NCI-H2029 treated with DMSO at 0.1 percent for 48 hours (cell line): Measurements from ENCODE around the gene PID1.

ENCODE experiments used
- DNase-seq: peaks from one replicate; lab custom pipeline; 2025; lab: John Stamatoyannopoulos, UW

Gene PID1

DNA sequence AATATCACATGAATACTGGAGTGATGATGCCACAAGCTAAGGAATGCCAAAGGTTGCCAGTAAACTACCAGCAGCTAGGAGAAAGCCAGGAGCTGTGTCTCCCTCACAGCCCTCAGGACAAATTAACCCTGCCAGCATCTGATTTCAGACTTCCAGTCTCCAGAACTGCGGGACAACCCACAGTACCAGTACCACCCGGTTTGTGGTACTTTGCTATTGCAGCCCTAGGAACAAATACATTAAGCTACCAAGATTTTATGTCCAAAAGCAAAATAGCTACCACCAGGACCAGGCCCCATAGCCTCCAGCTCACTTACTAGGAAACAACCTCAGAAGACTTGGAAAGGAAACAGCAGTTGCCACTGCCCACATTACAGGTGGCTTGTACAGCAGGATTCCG, 10.0 kb downstream of the PID1 start:
- no peak for DNase-seq

DNA sequence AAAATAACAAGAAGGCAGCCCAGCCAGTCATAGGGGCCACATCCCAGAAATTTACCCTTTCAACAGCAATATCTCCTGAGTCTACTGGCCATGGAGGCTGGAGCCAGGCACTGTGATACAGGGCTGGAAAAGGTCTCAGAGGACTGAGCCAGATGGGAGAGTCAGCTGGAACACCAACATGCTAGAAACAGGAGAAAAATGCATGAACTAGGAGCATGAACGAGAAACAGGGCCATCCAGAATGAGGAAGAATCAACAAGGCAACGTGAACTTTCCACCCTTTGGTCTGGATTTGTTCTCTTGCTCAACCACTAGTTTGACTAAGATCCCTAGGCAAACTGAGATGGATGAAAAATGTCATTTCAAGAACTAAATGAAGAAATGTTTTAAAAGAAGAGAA, 13.1 kb downstream of the PID1 start:
- DNase-seq = no peak

DNA sequence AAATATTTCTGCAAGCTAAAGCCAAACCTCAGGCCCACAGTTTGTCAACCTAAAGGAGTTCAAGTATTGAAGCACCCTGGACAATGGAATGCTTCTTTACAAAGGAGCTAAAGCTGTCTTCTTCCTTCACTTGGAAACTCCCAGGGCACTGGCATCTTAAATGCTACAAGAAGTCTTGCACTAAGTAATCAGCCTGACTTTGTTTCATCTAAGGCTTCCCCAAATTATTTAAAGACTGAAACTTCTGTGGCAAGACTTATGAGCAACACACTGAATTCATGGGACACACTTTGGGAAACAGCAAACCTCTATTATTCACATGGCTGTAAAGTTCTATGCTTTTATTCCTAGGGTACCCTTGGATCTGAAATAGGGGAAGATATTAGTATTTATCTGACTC, 14.7 kb downstream of the PID1 start:
- DNase-seq = no peak

DNA sequence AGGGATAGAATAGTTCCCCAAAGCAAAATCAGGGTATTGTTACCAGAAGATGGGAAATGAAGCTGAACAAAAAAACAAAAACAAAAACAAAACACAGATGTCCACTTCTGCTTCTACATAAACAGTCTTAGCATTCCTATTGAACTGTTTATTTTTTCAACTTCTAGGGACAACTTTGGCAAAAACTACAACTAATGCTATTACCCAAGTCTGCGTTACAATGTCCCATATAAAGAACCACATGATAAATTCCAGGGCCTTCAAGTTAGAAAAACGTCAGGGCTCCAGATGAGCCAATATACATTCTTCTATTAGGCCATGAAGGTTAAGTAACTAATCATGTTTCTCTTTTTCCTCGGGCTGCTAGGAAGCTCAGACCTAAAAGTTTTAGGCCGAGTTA, 16.9 kb downstream of the PID1 start:
- DNase-seq = no peak

DNA sequence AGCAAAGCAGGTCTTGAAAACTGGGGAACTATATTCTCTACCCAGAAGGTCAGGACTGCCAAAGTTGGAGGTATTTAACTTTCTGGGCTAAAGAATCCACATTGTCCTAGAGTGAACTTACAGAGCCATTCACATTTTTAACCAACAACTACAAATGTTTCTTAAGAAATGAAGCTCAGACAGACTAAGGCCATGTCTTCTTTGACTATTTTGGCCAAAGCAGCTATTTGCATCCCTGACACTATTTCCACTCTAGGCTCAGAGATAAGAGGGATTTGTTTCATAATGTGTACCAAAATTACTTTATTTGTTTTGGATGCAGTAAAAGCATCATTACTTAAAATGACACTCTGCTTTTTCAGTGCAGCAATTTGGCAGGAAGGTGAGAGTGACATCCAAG, 18.1 kb downstream of the PID1 start:
- DNase-seq = no peak

DNA sequence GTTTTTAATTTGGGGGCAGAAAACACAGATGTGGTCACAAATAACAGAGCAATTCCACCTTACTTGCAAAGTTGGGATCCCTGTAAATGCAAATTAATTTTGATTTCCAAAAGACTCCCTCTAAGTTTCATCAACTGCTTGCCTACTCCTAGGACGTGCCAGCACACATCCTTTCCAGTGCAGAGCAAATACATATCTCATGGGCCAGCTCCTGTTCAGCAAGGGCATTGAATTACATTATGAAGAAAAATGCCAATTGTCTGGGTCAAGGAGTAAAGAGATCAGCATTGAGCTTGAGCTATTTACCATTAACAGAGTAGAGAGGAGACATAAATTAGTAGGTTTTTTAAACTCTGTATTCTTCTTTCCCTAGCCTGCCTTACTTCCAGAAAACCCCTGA, 18.8 kb downstream of the PID1 start:
- DNase-seq = no peak

DNA sequence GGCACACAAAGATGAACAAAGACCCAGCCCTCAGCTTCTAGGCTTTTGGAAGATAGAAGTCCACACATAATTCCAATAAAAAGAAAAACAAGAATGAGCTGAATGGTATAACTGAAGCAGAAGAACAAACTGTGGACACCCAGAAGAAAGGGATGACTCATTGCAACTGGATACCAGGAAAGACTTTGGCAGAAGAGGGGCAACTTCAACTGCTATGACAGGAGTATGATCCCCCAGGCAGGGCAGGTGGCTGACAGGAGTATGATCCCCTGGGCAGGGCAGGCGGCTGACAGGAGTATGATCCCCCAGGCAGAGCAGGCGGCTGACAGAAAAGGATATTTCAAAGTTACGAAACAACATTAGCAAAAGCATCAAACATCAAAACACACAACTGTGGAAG, 21.6 kb downstream of the PID1 start:
- no peak for DNase-seq

DNA sequence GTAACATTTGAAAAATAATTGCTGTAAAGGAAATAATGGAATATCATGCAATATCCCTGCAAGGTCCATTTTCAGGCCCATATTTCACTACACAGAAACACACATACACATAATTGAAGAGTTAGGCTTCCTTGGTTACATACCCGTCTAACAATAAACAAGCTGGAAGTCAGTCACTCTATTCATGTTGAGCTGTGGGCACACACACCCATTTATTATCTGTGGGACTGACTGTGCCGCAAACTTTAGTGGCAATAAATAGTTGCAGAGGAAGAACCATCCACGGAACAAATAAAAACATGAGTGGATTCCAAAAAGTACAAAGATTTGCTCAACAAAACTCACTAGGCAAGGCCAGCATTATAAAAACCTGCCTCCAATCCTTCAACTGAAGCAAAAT, 24.8 kb downstream of the PID1 start:
- DNase-seq = no peak

DNA sequence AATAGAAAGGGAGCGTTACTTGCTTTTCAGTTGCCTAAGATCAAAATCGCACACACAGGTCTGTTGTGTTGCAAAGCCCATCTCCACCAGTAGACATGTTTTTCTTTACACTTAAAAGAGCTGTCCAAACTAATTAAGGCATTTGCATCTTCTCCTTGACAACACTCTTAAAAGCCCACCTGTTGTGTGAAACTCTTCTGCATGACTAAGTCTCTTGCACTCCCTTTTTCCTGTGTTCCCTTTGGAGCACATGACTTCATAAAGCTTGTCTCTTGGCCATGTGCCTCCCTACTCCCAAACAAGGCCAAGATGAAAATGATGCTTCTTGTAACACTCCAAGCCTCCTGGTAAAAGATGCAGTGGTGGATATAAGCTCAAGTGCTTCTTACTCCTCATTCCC, 26.1 kb downstream of the PID1 start:
- no peak for DNase-seq

DNA sequence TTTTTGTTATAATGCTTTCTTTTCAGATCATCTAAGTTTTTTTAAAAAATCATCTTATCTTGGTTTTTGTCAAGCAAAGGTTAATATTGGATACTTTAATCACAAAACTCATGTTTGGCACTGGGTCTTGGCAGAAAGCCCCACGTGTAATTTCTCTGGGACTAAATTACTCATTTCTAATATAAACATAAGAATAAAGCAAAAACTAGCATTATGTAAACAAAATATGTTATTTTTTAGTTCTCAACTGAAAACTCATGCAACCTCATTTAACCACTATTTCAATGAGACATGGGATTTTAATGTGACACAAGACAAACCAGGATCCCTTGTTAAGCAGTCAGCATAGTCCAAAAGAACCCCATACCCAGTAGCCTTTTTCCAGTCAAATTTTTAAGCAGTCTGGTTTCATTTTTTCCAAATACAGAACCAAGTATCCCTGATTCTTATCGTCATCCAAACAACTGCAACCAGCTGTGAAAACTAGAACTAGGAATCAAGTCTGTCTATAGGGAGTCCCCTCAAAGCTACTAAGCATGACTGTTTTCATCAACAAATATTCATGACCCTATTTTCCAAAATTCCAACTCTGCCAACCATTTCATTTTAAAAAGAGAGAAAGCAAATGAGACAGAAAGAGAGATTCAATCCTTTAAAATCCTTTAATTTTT, 27.1 kb downstream of the PID1 start:
- DNase-seq = no peak

DNA sequence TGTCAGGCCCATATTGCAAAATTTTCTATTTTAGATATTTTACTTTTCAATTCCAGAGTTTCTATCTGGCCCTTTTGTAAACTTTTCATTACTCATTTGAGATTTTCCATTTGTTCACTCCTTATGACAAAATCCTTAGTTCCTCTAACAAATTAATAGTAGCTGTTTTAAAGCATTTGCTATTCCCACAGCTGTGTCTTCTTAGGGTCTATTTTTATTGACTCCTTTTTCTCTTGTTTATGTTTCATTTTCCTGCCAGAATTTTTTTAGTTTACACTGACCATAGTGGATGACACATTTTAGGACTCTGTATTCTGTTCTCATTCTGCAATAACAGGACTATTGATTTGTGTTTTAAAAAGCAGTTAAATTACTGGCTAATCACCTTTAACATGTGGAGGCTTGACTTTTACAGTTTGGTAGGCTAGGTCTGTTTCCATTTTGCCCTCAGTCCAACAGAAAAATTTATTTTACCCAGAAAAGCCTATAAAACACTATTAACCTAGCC, 30.0 kb downstream of the PID1 start:
- no peak for DNase-seq

DNA sequence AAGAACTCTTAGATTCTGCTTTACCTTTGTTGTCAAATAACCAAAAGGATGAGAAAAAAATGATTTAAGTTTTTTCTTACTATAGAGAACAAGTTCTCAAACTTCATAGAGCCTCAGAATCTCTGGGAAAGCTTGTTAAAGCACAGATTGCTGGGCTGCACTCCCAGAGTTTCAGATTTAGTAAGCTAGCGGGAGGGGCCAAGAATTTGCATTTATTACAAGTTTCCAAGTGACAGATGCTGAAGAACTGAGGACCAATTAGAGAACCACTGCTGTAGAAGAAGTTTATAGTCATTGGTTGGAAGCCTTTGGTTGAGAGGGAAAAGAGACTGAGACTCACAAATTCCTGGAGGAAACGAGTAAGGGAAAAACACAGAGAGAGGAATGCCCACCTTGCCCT, 32.1 kb downstream of the PID1 start:
- DNase-seq = no peak

DNA sequence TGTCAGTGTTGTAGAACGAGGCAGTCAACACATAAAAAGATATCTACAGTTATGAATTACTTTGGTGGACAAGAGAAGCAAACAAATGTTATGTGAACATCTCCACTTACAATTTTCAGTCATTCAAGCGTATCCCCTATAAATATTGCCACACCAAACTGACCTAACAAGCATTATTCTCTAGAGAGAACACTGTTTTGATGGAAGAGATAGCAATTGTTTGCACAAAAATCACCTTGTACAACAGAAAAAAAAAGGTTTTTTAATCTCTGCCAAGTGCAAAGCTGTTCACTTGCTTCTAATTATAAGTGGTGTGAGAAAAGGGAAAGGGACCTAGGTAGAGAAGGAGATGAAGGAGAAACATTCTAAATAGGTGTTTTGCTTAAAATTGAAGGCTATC, 33.8 kb downstream of the PID1 start:
- DNase-seq = no peak

DNA sequence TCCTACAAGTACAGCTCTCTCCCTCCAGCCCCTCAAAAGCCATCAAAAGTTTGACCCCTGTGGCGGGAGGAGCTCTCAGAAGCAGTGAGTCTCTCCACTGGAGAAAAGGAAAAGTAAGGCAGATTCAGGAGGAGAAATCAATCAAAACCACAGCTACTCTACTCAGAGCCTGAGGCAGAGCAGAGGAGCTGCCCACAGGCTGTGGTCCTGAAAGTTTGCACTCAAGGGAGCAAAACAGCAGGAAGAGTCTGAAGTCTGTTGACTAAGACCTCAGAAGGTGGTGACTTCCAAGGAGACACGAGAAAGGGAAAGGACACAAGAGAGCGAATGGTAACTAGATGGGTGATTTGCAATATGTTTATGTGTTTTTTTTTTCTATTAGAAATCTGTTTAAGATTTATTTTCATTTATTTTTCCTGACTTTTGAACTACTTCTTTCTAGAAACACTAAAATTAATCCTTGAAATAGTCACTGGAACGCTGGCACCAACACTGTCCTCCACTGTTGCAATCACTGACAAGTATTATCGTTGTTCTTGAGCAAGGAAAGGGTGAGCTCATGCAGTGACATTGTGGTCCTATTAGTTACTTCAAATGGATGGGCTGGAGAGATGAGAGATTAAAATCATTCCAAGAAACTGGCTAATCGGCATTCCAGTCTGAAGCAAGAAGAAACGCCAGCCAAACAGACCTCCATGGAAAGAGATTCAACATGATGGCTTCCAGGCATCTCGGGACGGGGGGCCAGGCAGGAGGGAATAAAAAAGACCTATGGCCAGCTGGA, 35.8 kb downstream of the PID1 start:
- DNase-seq = no peak

DNA sequence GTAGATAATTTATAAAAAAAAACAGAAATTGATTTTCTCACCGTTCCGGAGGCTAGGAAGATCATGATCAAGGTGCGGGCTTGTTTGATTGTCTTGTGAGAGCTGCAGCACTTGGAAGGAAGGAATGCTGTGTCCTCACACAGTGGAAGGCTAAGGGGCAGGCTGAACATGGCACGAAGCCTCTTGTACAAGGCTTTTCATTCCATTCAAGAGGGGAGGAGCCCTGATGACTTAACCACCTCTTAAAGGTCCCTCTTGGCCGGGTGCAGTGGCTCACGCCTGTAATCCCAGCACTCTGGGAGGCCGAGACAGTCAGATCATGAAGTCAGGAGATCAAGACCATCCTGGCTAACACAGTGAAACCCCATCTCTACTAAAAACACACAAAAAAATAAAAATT, 39.2 kb downstream of the PID1 start:
- DNase-seq = no peak

DNA sequence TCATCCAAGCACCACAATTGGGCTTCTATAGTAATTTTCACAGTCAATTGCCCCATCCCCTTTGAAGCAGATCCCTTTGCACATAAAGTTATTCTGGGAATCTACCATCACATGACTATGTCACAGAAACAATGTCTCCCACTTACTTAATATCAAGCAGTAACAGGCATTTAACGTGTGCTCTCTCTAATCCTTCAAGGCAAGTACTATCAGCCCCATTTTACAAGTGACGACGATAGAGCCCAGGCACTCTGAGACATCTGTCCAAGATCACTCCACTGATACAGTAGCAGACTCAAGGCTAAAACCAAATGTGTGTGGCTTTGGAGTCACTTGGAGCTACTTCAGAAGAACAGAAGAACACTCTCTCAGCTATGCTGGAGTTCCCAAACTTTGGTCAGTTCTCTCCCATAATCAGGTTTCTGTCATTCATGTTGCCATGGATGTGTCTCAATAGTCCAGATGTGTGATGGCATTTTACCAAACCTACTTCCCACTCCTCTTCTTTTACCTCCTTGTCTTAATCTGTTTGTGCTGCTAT, 39.7 kb downstream of the PID1 start:
- no peak for DNase-seq

DNA sequence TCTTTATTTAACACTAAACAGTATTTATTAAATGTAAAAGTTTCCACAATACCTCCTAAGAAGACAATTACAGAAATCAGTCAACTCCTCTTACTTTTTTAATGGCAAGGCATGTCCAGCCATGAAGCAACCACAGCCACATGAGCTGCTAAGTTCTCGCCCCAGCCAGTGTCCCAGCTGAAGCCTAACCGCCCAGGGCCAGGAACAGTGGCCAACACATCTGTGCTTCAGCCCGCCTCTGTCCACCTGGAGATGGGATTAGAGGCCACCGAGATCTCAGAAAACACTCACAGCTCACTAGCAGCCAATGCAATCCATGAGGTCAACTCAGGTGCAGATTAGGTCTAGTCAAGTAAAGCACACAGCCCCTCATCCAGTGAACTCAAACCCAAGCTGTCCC, 40.2 kb downstream of the PID1 start:
- no peak for DNase-seq

DNA sequence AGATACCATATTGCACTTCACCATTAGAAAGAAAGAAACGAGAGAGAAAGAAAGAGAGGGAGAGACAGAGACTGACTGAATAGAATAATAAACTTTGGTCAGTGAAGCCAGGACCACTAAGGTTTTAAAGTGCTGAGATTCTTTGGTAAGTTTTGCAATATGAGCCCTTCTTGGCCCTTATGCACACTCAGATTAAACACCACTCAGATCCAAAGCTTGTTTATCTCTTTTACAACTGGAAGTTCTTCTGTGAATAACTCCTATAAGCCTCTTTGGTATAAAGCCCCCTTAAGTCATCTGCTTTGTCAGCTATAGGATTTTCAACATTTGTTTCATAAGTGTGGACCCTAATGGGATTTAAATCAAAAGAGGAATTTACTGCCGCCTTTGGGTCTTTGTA, 40.8 kb downstream of the PID1 start:
- DNase-seq = no peak

DNA sequence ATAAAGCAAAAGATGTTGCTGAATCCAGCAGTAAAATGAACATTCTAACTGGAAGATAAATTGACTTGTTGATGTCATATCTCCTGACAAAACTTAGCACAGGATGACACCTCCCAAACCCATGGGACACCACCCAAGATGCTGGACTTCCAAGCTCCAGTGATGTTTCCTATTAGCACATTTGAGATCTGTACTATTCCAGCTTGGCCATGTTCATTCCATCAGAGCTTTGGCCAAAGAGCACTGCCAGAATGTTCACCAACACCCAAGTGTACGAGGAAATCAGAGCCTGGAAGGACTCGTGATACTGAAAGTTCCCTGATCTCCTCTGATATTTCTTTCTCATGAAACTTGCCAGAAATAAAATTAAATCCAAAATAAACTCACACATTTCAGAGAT, 44.7 kb downstream of the PID1 start:
- DNase-seq = no peak

DNA sequence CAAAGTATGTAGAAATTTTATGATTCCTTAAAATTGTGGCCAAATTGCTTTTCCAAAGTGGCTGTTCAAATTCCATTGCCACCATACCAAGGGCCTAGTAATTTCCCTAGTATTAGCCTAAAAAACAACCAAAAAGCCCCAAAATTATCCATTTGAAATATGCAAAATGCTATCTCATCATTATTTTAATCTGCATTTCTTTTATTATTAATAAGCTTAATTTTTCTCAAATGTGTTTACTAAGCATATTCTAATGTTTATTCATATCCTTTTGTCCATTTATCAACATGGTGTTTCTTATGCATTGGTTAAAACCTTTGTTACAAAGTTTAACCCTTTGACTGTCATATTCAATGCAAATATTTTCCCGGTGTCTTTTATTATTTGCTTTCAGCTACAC, 48.0 kb downstream of the PID1 start:
- no peak for DNase-seq

DNA sequence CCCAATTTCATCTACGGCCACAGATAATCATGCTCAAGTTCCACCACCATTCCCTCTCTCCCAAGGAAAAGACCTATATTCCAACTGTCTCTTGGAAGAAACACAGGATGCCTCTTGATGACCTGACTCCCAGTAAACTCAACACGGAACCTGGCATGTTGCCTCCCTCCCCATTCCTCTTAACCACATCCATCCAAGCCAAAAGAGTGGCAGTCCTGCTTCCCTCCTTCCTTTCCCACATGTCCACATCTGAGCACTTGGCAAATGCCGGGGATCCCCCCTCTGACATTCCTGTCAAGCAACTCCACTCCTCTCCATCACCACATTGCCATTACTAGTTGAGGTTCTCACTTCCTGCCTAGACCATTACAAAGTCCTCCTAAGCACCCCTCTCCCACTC, 49.4 kb downstream of the PID1 start:
- no peak for DNase-seq

DNA sequence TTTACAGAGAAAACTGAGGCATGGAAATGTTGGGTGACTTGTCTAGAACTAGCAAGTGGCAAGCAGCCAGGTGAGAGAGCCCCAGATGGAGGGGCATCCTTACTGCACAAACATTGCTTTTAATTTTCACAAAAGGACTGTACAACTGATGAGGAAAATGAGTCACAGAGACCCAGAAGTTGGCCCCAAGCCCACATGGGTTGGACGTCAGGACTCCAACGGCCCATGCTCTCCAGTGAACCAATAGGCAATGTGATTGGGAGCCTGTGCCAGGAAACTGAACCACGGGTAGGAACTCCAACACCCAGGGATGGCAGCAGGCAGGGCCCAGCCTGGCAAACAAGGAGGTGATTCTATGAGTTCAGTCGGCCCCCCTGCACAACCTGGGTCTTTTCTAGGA, 50.8 kb downstream of the PID1 start:
- DNase-seq = no peak

DNA sequence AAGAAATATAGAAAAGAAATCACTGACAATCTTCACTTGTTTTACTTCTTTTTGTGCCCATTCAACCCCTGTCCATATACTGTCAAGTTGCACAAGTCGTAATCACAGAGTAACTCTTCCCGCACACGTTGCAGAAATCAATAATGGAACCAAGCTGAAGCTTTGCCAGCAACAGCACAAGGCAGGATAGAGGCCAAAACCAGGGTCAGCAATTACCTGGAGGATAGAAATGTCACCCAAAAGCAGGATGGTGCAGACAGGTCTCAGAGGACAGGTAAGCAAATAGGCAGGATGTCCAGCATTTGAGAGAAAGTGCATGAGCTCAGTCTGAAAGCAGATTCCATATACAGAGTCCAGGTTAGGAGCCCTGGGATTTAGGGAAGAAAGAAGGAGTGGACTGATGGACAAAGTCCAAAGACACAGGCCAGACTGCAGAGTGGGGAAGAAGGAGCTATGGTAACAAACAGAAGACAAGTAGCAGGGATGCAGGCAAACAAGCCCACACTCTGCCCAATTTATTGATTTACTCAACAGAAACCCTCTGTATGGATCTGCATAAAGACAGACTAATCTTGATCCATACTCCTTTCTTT, 52.7 kb downstream of the PID1 start:
- no peak for DNase-seq
